HUES48 (cell line): ENCODE measurements around the gene MUS81.

ENCODE experiments used
- H3K27ac ChIP-seq: one replicate; pipeline ENCODE4 v1.7.0; 2013; ENCODE audit warnings: low read depth, low read length, inconsistent platforms
- H3K27me3 ChIP-seq: 2 replicates; pipeline ENCODE4 v1.6.1; 2013; ENCODE audit warnings: mild to moderate bottlenecking, low read length; ENCODE audit not compliant: control insufficient read depth, insufficient read depth
- H3K36me3 ChIP-seq: 2 replicates; pipeline ENCODE4 v1.6.1; 2013; ENCODE audit warnings: low read length; ENCODE audit not compliant: control insufficient read depth, insufficient read depth
- H3K4me1 ChIP-seq: 2 replicates; pipeline ENCODE4 v1.6.1; 2013; ENCODE audit warnings: mild to moderate bottlenecking, low read length; ENCODE audit not compliant: control insufficient read depth, insufficient read depth
- H3K4me3 ChIP-seq: 2 replicates; pipeline ENCODE4 v1.5.1; 2013; ENCODE audit warnings: mild to moderate bottlenecking, low read depth, low read length
- H3K9ac ChIP-seq: 2 replicates; pipeline ENCODE4 v1.6.1; 2013; ENCODE audit warnings: mild to moderate bottlenecking, low read depth, low read length, moderate library complexity
- H3K9me3 ChIP-seq: 2 replicates; pipeline ENCODE4 v1.6.1; 2013; ENCODE audit warnings: low read length; ENCODE audit not compliant: control insufficient read depth, insufficient read depth

MUS81 gene

GRCh38 chr11:65860278-65861164 lies at the start of gene MUS81:
MUS81 (plus strand) TSS chr11:65860433; CDS start chr11:65860754, 321 bp downstream.
- Histone ChIP-seq H3K27me3 (no peaks in the 10 kb centered on the region), H3K9me3 (no peaks in the 10 kb centered on the region), H3K36me3 (peaks cover 45% of the 10 kb centered on the region)

GRCh38 chr11:65811764-65812475 lies 48.3 kb upstream of the MUS81 start:
- Histone ChIP-seq H3K9me3 (no peaks in the 10 kb centered on the region), H3K27me3 (no peaks in the 10 kb centered on the region; the same call in 1 of the 2 replicates), H3K9ac (no peak overlapping the region), H3K4me3 (no peak overlapping the region), H3K36me3 (no peaks in the 10 kb centered on the region), H3K27ac (no peak overlapping the region), H3K4me1 (no peaks in the 10 kb centered on the region)

More at GRCh38 chr11:65860278-65861164, at the start of gene MUS81:
- Histone ChIP-seq H3K4me1 (peaks cover 6% of the 10 kb centered on the region), H3K4me3 (peak within 1 kb of the TSS; percentile 93), H3K27ac (peak within 1 kb of the TSS; percentile 97), H3K9ac (peak within 1 kb of the TSS; percentile 78)

GRCh38 chr11:65814131-65814985 lies 45.9 kb upstream of the MUS81 start:
- Histone ChIP-seq H3K9me3 (no peaks in the 10 kb centered on the region), H3K27ac (no peak overlapping the region), H3K4me3 (no peak overlapping the region), H3K36me3 (no peaks in the 10 kb centered on the region), H3K27me3 (peaks cover 8% of the 10 kb centered on the region), H3K9ac (no peak overlapping the region), H3K4me1 (peaks cover 2% of the 10 kb centered on the region; the same call in 1 of the 2 replicates)

- no peaks in the 10 kb centered on the region for H3K36me3 ChIP-seq
- H3K4me3 ChIP-seq, result no peak overlapping the region
- peaks cover 8% of the 10 kb centered on the region for H3K27me3 ChIP-seq
- H3K9me3 ChIP-seq, result no peaks in the 10 kb centered on the region
- H3K27ac ChIP-seq, result no peak overlapping the region
- no peak overlapping the region for H3K9ac ChIP-seq
- H3K4me1 ChIP-seq, result peaks cover 2% of the 10 kb centered on the region; the same call in 1 of the 2 replicates
These were observed 45.2 kb upstream of the MUS81 start for GRCh38 chr11:65814986-65815565.

GRCh38 chr11:65816696-65817095 lies 43.5 kb upstream of the MUS81 start:
- Histone ChIP-seq H3K9me3 (no peaks in the 10 kb centered on the region), H3K4me3 (no peak overlapping the region), H3K27ac (no peak overlapping the region), H3K27me3 (peaks cover 8% of the 10 kb centered on the region), H3K9ac (no peak overlapping the region), H3K36me3 (no peaks in the 10 kb centered on the region), H3K4me1 (peaks cover 2% of the 10 kb centered on the region; the same call in 1 of the 2 replicates)

- Histone ChIP-seq H3K4me1 (peaks cover 2% of the 10 kb centered on the region; the same call in 1 of the 2 replicates), H3K36me3 (no peaks in the 10 kb centered on the region), H3K27me3 (peaks cover 8% of the 10 kb centered on the region), H3K4me3 (peak overlapping the region; percentile 76), H3K27ac (no peak overlapping the region), H3K9me3 (no peaks in the 10 kb centered on the region), H3K9ac (peak overlapping the region; percentile 62)
These were observed 42.9 kb upstream of the MUS81 start for GRCh38 chr11:65817312-65817834.

GRCh38 chr11:65817835-65818680 lies 42.2 kb upstream of the MUS81 start:
- Histone ChIP-seq H3K27me3 (peaks cover 8% of the 10 kb centered on the region), H3K9ac (peak overlapping the region; percentile 62), H3K4me3 (peak overlapping the region; percentile 76), H3K36me3 (no peaks in the 10 kb centered on the region), H3K27ac (no peak overlapping the region), H3K4me1 (peaks cover 2% of the 10 kb centered on the region; the same call in 1 of the 2 replicates), H3K9me3 (no peaks in the 10 kb centered on the region)

- no peak overlapping the region for H3K9ac ChIP-seq
- H3K4me1 ChIP-seq, result peaks cover 2% of the 10 kb centered on the region; the same call in 1 of the 2 replicates
- H3K27ac ChIP-seq, result no peak overlapping the region
- H3K27me3 ChIP-seq, result peaks cover 8% of the 10 kb centered on the region
- H3K4me3 ChIP-seq, result no peak overlapping the region
- no peaks in the 10 kb centered on the region for H3K36me3 ChIP-seq
- no peaks in the 10 kb centered on the region for H3K9me3 ChIP-seq
These were observed 39.1 kb upstream of the MUS81 start for GRCh38 chr11:65821107-65821506.

- no peaks in the 10 kb centered on the region for H3K4me1 ChIP-seq
- H3K27ac ChIP-seq, result no peak overlapping the region
- peaks cover under 1% of the 10 kb centered on the region; the same call in 1 of the 2 replicates for H3K27me3 ChIP-seq
- H3K4me3 ChIP-seq, result no peak overlapping the region
- no peak overlapping the region for H3K9ac ChIP-seq
- H3K9me3 ChIP-seq, result no peaks in the 10 kb centered on the region
- H3K36me3 ChIP-seq, result no peaks in the 10 kb centered on the region
These were observed 37.3 kb upstream of the MUS81 start for GRCh38 chr11:65822776-65823528.
